NCI-H524 (cell line): ENCODE measurements around the gene ZBTB47.

Source experiments
- DNase-seq, 2 experiments: peaks; one replicate each; lab custom pipeline; 2025; lab: John Stamatoyannopoulos, UW

Gene ZBTB47

GRCh38 chr3:42685363-42685881 lies 31.9 kb downstream of the ZBTB47 start, which contains the start of gene KLHL40:
Gene KLHL40, plus strand, starts transcription at chr3:42685537. Its CDS starts 82 bp downstream, at chr3:42685619.
- DNase-seq: peak in 1 of 2 experiments; percentile 4

DNA sequence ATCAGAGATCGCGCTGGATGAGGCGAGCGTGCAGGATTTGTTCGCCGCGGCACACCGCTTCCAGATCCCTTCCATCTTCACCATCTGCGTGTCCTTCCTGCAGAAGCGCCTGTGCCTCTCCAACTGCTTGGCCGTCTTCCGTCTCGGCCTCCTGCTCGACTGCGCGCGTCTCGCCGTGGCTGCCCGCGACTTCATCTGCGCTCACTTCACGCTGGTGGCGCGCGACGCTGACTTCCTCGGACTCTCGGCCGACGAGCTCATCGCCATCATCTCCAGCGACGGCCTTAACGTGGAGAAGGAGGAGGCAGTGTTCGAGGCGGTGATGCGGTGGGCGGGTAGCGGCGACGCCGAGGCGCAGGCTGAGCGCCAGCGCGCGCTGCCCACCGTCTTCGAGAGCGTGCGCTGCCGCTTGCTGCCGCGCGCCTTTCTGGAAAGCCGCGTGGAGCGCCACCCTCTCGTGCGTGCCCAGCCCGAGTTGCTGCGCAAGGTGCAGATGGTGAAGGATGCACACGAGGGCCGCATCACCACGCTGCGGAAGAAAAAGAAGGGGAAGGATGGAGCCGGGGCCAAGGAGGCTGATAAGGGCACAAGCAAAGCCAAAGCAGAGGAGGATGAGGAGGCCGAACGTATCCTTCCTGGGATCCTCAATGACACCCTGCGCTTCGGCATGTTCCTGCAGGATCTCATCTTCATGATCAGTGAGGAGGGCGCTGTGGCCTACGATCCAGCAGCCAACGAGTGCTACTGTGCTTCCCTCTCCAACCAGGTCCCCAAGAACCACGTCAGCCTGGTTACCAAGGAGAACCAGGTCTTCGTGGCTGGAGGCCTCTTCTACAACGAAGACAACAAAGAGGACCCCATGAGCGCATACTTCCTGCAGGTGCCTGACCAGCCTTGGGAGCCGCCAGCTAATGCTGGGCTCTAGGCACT lies 32.7 kb downstream of the ZBTB47 start:
- no peak for DNase-seq

GRCh38 chr3:42686832-42687650 lies 33.5 kb downstream of the ZBTB47 start:
- no peak for DNase-seq

- no peak for DNase-seq
Measured at GRCh38 chr3:42688016-42688415, 34.5 kb downstream of the ZBTB47 start.

DNA sequence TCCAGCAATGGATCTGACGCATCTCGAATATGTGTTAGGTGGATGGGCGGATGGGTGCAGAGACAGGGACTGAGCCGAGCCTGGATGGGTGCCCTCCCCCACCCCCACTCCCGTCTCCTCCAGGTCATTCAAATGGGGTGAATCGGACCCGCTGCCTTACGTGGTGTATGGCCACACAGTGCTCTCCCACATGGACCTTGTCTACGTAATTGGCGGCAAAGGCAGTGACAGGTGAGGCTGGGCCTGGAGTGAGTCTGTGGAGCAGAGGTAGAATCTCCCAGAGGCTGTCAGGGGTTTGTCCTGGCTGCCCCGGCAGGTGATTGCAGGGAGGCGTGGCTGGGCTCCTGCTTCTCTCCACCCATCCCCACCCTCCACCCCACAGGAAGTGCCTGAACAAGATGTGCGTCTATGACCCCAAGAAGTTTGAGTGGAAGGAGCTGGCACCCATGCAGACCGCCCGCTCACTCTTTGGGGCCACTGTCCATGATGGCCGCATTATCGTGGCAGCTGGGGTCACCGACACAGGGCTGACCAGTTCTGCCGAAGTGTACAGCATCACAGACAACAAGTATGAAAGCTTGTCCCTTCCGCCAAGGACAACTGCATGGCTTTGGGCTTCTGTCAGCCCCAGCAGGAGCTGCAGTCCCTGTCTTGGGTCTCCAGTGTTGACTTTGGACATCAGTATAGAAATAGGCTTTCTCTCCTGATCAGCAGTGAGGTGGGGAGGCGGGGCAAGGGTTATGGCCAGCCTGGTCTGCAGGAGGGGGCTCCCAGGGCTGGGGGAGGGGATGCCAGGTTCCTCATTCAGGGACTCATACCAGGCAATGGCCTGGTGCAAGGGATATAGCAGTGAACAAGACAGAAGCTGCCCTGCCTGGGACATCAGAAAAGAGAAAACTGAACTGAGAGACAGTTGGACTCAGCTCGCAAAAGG lies 35.3 kb downstream of the ZBTB47 start:
- no peak for DNase-seq

DNA sequence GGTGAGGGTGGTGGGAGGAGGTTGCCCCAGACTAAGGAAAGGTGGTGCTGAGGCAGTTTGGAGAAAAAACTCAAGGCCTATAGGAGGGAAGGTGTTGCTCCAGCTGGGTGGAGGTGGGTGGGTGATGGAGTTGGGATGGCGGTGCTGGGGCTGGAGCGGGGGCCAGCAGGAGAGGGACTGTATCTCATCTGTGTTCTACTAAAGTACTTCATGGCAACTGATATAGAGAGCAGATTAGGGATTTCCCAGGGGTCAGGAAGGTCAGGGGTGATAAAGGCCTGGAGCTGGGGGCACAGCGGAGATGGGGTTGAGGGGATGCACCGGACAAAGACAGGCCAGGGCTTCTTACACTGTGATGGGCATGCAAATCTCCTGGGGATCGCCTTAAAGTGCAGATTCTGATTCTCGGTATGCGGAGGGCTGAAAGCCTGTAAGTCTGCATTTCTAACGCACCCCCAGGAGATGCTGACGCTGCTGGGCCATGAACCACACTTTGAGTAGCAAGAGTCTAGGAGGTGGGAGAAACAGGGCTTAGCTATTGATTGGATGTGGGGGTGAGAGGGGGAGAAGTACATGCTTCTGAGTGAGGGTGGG lies 36.0 kb downstream of the ZBTB47 start:
- no peak for DNase-seq

GRCh38 chr3:42690191-42690590 lies 36.7 kb downstream of the ZBTB47 start:
- no peak for DNase-seq

DNA sequence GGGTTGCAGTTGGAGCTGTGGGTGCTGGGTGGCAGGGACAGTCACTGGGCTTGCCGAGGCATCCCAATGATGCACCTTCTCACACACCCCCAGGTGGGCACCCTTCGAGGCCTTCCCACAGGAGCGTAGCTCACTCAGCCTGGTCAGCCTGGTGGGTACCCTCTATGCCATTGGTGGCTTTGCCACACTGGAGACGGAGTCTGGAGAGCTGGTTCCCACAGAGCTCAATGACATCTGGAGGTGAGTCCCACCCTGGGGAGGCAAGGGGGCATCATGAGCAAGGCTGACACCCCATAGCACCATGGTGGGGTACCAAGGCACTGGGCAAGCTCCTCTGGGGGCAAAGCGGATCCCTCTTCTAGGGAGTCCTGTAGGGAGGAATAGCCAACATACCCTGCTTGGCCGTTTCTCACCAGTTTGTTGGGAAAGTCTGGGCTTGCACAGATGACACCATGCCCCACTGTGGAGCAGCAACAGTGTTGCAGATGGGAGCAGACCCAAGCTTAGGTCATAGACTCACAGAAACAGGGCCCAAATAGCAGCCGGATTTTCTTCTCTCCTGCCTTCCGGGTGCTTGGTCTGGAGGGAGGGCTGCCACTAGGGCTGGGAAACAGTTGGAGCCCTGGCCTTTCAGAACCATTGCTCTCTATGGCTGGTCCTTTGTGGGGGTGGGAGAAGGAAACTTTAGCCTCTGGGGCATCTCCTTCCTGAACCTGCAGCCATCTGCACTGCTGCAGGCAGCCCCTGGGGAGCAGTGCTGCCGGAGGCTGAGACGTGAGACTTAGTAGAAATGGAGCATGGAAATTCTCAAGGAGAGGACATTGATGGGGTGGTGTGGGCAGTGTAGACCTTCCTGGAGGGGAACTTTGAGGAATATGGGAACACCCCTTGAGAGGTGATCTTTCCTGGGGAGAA lies 37.5 kb downstream of the ZBTB47 start:
- no peak for DNase-seq

DNA sequence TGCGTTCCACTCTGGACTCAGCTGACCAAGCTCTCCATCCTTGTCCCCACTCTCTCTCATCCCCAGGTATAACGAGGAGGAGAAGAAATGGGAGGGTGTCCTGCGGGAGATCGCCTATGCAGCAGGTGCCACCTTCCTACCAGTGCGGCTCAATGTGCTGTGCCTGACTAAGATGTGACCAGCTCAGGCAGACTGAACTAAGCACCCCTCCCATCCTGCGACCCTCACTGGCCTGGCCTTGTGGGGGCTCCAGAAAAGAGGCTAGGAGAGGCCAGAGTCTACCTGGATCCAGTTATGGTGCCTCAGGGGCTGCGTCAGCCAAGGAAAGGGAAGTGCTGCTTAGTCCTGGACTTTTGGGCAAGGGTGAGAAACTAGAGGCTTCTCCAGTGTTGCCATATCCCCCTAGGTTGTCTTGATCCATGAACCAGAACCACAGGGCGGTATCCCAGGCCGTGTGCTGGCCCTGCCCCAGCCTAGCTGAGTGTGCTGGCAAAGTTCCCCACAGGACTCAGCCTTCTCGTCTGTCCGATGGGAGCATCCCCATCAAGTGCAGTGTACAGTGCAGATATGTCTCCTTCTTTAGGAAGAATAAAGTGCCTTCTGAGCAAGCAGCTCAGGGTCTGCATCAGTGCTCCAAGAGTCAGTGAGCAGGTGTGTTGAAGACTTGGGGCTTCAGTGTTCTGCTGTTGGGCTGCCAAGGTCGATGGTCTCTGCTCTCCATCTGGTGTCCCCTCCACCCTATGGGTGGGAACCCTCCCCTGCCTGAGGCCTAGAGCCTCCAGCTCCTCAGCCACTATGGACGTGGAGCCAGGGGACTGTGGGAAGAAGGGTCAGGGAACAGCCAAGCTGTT lies 38.5 kb downstream of the ZBTB47 start:
- no peak for DNase-seq

DNA sequence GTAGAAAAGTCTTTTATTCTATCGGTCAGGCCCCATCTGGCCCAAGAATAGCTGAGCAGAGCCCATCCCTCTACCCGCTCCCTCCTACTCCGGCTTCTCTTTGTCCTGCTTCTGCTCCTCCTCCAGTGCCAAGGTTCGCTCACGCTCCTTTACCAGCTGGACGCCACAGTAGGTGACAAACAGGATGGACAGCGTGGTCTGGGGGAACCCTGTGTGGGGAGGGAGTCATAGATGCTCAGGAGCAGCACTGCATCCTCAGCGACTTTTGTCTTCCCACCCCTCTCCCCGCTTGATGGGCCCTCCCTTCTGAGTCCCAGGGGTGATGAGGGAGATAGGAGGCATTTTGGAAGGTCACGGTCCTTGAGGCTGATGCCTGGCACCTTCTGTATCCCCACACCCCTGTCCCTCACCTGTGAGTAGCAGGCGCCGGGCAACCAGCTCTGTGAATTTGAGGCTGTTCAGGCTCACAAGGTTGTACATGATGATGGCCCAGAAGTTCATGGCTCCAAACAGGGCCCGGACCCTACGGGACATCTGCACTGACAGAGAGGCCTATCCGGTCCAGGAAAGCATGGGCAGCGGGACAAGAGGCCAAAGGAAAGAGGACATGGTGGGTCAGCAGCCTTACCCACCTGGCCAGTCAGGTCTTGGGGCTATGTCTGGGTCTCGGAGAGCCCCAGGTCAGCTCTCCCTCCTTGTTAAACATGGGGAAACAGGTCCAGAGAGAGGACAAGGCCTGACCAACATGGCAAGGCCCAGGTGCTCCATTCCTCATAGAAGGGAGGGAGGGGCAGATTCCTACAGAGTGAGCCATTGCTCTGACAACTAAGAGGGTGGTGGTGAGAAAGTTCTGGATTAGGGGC lies 39.4 kb downstream of the ZBTB47 start:
- no peak for DNase-seq

DNA sequence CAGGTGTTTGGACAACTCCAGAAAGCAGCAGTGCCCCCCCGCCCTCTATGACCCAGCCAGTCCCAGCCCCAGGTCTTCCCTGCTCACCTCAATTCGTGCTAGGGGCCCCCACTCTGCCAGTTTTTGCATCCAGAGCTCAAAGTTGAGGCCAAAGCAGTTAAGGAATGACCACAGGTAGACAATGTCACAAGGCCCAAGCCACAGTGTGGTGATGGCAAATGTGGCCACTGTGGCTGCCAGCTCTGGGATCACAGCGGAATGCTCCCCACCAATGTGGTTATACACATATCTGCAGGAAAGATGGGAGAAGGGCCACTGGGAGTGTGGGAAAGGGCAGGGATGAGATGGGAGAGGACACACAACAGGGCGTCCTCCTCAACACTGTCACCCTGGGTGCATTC lies 40.0 kb downstream of the ZBTB47 start:
- no peak for DNase-seq

DNA sequence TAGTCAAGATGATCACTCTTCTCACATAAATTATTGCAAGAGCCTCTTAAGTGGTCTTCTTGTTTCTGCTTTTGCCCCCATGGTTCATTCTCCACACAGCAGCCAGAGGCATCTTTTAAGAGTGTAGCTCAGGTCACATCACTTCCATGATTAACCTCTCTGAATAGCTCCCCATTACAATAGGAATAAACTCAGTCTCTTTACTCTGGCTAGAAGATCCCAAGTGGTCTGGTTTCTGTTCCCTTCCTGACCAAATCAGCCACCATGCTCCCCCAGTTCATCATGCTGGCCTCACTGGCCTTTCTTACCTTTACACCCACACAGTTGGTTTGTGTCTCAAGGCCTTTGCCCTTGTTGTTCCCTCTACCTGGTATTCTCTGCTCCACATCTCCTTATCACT lies 40.9 kb downstream of the ZBTB47 start:
- DNase-seq: no peak

DNA sequence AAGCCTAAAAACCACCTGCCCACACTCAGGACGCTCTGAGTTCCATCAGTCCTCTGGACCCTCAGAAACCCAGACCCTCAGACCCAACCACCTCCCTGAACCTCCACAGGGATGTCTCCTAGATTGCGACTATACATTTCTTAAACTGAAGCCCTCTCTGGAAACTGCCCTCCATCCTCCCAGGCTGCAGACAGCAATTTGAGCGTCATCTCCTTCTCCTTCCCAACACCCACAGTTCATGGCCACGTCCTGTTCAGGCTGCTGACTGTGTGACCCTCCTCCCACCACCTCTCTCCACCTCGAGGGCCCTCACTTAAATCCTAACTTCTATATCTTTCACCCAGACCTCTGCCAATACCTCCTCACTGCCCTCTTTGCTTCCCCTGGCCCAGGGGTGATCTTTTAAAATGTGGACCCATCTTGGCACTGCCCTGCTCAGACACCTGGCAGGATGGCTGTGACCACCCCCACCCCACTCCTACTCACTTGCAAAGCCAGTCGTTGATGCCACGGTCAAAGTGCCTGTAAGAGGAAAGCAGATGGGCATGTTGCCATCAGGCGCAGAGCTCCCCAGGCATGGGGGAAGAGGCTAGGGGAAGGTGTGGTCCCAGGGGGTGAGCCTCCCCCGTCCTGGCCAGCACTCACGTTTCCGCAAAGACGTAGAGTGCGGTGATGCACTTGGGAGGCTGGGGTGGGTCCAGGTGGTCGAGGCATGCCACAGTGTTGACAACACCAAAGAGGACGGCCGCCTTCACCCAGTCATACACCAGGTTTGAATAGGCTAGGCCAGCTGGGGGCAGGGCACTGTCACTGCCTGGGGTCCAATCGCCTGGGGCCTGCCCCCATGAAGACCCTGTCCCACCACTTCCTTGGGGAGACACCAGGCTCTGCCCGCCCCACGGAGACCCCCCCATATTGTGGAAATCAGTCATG lies 43.1 kb downstream of the ZBTB47 start:
- no peak for DNase-seq

DNA sequence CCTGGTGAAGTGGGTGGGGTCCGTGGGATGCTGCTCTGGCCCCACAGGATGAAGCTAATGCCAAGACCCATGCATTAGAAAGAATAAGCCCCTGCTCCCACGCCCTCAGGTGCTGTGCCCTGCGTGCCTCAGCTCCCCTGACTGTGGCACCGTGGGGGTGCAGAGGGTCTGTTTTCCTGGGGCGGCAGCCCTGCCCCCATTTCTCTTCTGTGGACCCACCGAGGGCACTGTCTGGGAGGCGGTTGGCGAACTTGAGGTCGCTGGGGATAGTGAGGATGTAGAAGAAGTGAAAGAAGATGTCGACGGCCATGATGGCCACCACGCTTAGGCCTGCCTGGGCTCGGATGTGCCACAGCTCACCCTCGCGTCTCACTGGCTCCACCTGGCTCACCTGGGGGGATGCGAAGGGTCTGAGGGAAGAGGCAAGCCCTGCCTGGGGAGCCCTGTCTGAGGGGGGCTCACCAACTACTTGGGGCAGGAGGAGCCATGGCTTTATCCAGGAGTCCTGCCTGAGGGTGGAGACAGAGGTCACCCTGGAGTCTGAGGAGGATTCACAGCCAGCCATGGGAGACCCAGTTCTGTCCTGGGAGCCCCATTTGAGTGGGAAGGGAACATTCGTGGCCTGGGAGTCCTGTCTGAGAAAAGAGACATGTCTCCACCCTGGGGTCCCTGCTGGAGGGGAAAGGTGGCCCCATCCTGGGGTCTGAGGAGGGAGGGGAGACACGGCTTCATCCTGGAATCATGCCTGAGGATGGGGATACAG lies 44.0 kb downstream of the ZBTB47 start:
- DNase-seq: no peak

GRCh38 chr3:42698216-42698910 lies 44.9 kb downstream of the ZBTB47 start:
- DNase-seq: no peak

GRCh38 chr3:42698911-42699230 lies 45.4 kb downstream of the ZBTB47 start:
- DNase-seq: no peak
